ENCODE measurements around the gene CCL14. TPM values are rescaled to one million over a fixed set of nuclear protein-coding genes. Genes with fewer than 3 reads are reported as not detected.

The CCL14 gene
- total and polyA plus RNA-seq, 4 donors = 1.9 to 124 (median 40.2) TPM

- no peaks in the 10 kb centered on the region for H3K9me3 ChIP-seq (ENCODE audit: control insufficient read depth in 4 of 4, low read length in 3 of 4)
- no peaks in the 10 kb centered on the region for H3K27me3 ChIP-seq (ENCODE audit: control insufficient read depth in 4 of 4, insufficient read depth in 4 of 4, low read length in 3 of 4)
- peak; percentile 79 for DNase-seq (ENCODE audit: low spot score)
Measured at GRCh38 chr17:35969558-35970380, 16.8 kb downstream of the CCL14 start.

GRCh38 chr17:35968520-35969054 lies 17.9 kb downstream of the CCL14 start:
- Histone ChIP-seq H3K4me1 (ENCODE audit: control insufficient read depth in 4 of 4, insufficient read depth in 4 of 4, low read length in 3 of 4) (peaks cover 3 to 39% (median 34%) of the 10 kb centered on the region in 4 donors), H3K27ac (ENCODE audit: low read depth in 1 of 2, low read length in 2 of 2) (no peak overlapping the region), H3K27me3 (ENCODE audit: control insufficient read depth in 4 of 4, insufficient read depth in 4 of 4, low read length in 3 of 4) (no peaks in the 10 kb centered on the region), H3K9ac (ENCODE audit: low read depth in 1 of 2, low read length in 2 of 2) (no peak overlapping the region), H3K4me3 (ENCODE audit: low read depth in 1 of 3, low read length in 3 of 3) (no peak overlapping the region), H3K36me3 (ENCODE audit: control insufficient read depth in 4 of 4, insufficient read depth in 3 of 4, low read depth in 1 of 4, low read length in 3 of 4) (no peaks in the 10 kb centered on the region), H3K9me3 (ENCODE audit: control insufficient read depth in 4 of 4, low read length in 3 of 4) (no peaks in the 10 kb centered on the region)
- TF ChIP-seq RAD21 (IDR thresholded peaks at IDR 0.05) (peak in 1 of 2 donors; percentile 10), YY1 (IDR thresholded peaks at IDR 0.05) (no peak), NR2F2 (IDR thresholded peaks at IDR 0.05) (no peak), HNF4G (IDR thresholded peaks at IDR 0.05) (no peak), HNF4A (conservative IDR thresholded peaks at IDR 0.05) (peak; percentile 17 to 22), CTCF (IDR thresholded peaks at IDR 0.05; ENCODE audit: low read depth, low read length, missing input control) (no peak), RXRA (IDR thresholded peaks at IDR 0.05) (peak; percentile 51 to 55), FOXA1 (IDR thresholded peaks at IDR 0.05) (no peak)
- 44% methylated on average over 10 of the region's 10 CpGs for WGBS
- DNase-seq (ENCODE audit: low spot score) = no peak

More at GRCh38 chr17:35969558-35970380, 16.8 kb downstream of the CCL14 start:
- Histone ChIP-seq H3K9ac (ENCODE audit: low read depth in 1 of 2, low read length in 2 of 2) (no peak overlapping the region), H3K36me3 (ENCODE audit: control insufficient read depth in 4 of 4, insufficient read depth in 3 of 4, low read depth in 1 of 4, low read length in 3 of 4) (no peaks in the 10 kb centered on the region), H3K4me3 (ENCODE audit: low read depth in 1 of 3, low read length in 3 of 3) (no peak overlapping the region), H3K4me1 (ENCODE audit: control insufficient read depth in 4 of 4, insufficient read depth in 4 of 4, low read length in 3 of 4) (peaks cover 6 to 50% (median 44%) of the 10 kb centered on the region in 4 donors), H3K27ac (ENCODE audit: low read depth in 1 of 2, low read length in 2 of 2) (peak overlapping the region; percentile 44 to 52)
- 20% methylated on average over 8 of the region's 8 CpGs for WGBS
- peak in 1 of 2 donors; percentile 21 for TF ChIP-seq RXRA (IDR thresholded peaks at IDR 0.05)
- TF ChIP-seq YY1 (IDR thresholded peaks at IDR 0.05) = no peak
- peak in 1 of 2 donors; percentile 21 for TF ChIP-seq HNF4A (conservative IDR thresholded peaks at IDR 0.05)
- peak; percentile 95 for TF ChIP-seq CTCF (IDR thresholded peaks at IDR 0.05; ENCODE audit: low read depth, low read length, missing input control)
- TF ChIP-seq RAD21 (IDR thresholded peaks at IDR 0.05) = peak; percentile 94 to 97
- no peak for TF ChIP-seq NR2F2 (IDR thresholded peaks at IDR 0.05)
- no peak for TF ChIP-seq EGR1 (IDR thresholded peaks at IDR 0.05; ENCODE audit: low read depth in 2 of 2)

GRCh38 chr17:35965272-35965671 lies 21.3 kb downstream of the CCL14 start:
- 95% methylated on average over 7 of the region's 7 CpGs for WGBS
- Histone ChIP-seq H3K9ac (ENCODE audit: low read depth in 1 of 2, low read length in 2 of 2) (no peak overlapping the region), H3K27me3 (ENCODE audit: control insufficient read depth in 4 of 4, insufficient read depth in 4 of 4, low read length in 3 of 4) (no peaks in the 10 kb centered on the region), H3K27ac (ENCODE audit: low read depth in 1 of 2, low read length in 2 of 2) (no peak overlapping the region), H3K9me3 (ENCODE audit: control insufficient read depth in 4 of 4, low read length in 3 of 4) (no peaks in the 10 kb centered on the region), H3K4me3 (ENCODE audit: low read depth in 1 of 3, low read length in 3 of 3) (no peak overlapping the region), H3K36me3 (ENCODE audit: control insufficient read depth in 4 of 4, insufficient read depth in 3 of 4, low read depth in 1 of 4, low read length in 3 of 4) (no peaks in the 10 kb centered on the region), H3K4me1 (ENCODE audit: control insufficient read depth in 4 of 4, insufficient read depth in 4 of 4, low read length in 3 of 4) (peaks cover 0 to 11% (median 8%) of the 10 kb centered on the region in 4 donors)
- DNase-seq (ENCODE audit: low spot score) = no peak
- no peak for TF ChIP-seq FOXA2 (IDR thresholded peaks at IDR 0.05)
- TF ChIP-seq, protein P1, sequence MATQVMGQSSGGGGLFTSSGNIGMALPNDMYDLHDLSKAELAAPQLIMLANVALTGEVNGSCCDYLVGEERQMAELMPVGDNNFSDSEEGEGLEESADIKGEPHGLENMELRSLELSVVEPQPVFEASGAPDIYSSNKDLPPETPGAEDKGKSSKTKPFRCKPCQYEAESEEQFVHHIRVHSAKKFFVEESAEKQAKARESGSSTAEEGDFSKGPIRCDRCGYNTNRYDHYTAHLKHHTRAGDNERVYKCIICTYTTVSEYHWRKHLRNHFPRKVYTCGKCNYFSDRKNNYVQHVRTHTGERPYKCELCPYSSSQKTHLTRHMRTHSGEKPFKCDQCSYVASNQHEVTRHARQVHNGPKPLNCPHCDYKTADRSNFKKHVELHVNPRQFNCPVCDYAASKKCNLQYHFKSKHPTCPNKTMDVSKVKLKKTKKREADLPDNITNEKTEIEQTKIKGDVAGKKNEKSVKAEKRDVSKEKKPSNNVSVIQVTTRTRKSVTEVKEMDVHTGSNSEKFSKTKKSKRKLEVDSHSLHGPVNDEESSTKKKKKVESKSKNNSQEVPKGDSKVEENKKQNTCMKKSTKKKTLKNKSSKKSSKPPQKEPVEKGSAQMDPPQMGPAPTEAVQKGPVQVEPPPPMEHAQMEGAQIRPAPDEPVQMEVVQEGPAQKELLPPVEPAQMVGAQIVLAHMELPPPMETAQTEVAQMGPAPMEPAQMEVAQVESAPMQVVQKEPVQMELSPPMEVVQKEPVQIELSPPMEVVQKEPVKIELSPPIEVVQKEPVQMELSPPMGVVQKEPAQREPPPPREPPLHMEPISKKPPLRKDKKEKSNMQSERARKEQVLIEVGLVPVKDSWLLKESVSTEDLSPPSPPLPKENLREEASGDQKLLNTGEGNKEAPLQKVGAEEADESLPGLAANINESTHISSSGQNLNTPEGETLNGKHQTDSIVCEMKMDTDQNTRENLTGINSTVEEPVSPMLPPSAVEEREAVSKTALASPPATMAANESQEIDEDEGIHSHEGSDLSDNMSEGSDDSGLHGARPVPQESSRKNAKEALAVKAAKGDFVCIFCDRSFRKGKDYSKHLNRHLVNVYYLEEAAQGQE (IDR thresholded peaks at IDR 0.05) = no peak
- TF ChIP-seq, protein P2, sequence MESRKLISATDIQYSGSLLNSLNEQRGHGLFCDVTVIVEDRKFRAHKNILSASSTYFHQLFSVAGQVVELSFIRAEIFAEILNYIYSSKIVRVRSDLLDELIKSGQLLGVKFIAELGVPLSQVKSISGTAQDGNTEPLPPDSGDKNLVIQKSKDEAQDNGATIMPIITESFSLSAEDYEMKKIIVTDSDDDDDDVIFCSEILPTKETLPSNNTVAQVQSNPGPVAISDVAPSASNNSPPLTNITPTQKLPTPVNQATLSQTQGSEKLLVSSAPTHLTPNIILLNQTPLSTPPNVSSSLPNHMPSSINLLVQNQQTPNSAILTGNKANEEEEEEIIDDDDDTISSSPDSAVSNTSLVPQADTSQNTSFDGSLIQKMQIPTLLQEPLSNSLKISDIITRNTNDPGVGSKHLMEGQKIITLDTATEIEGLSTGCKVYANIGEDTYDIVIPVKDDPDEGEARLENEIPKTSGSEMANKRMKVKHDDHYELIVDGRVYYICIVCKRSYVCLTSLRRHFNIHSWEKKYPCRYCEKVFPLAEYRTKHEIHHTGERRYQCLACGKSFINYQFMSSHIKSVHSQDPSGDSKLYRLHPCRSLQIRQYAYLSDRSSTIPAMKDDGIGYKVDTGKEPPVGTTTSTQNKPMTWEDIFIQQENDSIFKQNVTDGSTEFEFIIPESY (IDR thresholded peaks at IDR 0.05) = no peak
- TF ChIP-seq YY1 (IDR thresholded peaks at IDR 0.05) = no peak
- no peak for TF ChIP-seq EGR1 (IDR thresholded peaks at IDR 0.05; ENCODE audit: low read depth in 2 of 2)
- TF ChIP-seq CTCF (IDR thresholded peaks at IDR 0.05; ENCODE audit: low read depth, low read length, missing input control) = no peak
- no peak for TF ChIP-seq NR2F2 (IDR thresholded peaks at IDR 0.05)

All from liver (tissue), 9 donors.